Adipose tissue (tissue), 3 donors: ENCODE data around the gene ATG4B. TPM values are rescaled to one million over a fixed set of nuclear protein-coding genes. Genes with fewer than 3 reads are reported as not detected.
A peak's percentile ranks its signal among the peaks of the same experiment; 100 is the strongest.

Source experiments
- H3K27ac ChIP-seq: one replicate; pipeline ENCODE4 v1.5.1; 2013; ENCODE audit warnings: low read depth, low read length
- WGBS, 3 donors: extraction: QIAGEN DNeasy Blood & Tissue Kit; methylation state at CpG; one replicate each; pipeline ENCODE4 v1.1.7; 2013; 5-methylcytosine and 5-hydroxymethylcytosine counted together
- polyA plus RNA-seq, 3 donors: library from polyadenylated mRNA; stranded (reverse); fragments of 200-250 nt; gene quantifications; one replicate each; pipeline ENCODE4 v1.2.3, GENCODE V29; 2013
- donor health status: healthy with polysubstance abuse.
- donor health status: Bipolar disorder and iron deficiency.
- donor health status: healthy.

Gene ATG4B
- polyA plus RNA-seq, 3 donors: 29.5 to 48.2 (median 43.3) TPM

DNA sequence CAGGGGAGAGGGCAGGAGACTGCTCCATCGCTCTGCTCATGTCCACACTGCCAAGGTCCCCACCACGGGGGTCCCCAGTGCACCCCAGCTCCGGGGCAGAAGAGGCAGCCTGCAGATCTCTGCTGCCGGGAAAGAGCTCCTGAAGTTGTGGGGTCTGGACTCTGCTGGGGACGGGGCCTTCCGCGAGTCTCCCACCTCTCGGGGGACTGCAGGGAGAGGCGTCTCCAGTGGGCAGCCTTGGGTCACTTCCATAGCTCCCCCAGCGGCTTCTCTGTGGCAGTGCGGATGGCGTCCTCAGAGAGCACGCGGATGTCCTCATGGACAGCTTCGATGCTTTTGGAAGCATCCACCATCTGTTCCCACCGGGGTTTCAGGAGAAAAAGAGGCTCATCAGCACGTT, 38.4 kb downstream of the ATG4B start:
- 89 to 90% (median 90%) methylated on average over 17 of the region's 17 CpGs for WGBS, 3 donors

DNA sequence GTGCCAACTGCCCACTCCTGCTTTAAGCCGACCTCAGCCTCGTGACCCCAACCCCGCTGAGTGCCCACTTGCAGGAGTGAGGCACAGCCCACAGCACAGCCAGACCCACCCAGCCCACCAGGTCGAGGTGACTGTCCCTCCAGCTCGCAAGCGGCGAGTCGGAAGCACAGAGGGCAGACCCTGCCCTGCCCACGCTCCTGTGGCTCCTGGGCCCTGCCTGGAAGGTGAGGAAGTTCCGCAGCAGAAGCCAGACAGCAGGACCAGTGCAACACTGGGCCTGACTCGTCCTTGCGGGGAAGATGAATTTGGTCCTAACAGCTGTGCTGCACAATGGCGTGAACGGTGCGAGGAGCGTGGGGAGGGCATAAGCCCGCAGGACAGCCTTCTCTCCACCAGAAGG, 39.2 kb downstream of the ATG4B start:
- no peak overlapping the region for H3K27ac ChIP-seq
- WGBS, 3 donors: 92 to 93% (median 93%) methylated on average over 17 of the region's 17 CpGs

More for the DNA sequence above, 38.4 kb downstream of the ATG4B start:
- no peak overlapping the region for H3K27ac ChIP-seq

DNA sequence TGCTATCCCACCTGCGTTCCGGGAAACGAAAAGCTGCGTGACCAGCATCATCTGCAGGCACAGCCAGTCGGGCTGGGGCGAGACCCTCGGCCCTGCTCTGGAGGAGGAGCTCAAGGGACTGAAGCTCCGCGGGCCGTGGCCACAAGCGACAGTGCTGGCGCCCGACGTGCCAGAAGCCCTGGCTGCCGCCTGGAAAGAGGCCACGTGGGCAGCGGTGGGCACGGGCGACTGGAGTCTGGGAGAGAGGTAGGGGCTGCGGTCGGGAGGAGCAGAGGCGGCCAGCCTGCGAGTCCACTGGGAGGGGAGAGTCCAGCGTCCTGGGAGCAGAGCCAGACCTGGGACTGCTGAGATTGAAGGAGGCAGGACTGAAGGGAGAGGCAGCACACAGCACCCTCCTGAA, 39.9 kb downstream of the ATG4B start:
- 89 to 95% (median 94%) methylated on average over 24 of the region's 24 CpGs for WGBS, 3 donors
- H3K27ac ChIP-seq: no peak overlapping the region

DNA sequence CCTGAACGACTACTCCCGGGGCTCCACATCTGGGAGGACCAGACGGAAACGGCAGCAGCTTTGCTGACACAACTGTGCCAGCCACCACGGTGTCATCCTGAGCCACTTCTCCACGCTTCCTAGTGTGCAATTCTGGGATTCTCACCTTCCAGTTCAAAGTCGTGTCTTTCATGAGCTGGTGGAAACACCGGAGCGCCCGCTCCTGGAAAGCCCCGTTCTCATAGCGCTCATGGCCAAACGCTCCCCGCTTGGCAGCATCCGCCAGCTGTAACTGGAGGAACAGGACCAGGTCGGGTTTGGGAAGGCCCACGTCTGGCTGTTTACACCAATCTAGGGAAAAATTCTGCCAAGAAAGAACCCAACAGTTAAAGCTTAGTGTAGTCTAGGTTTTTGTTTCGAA, 40.8 kb downstream of the ATG4B start:
- H3K27ac ChIP-seq: no peak overlapping the region
- 93 to 94% (median 93%) methylated on average over 18 of the region's 18 CpGs for WGBS, 3 donors

DNA sequence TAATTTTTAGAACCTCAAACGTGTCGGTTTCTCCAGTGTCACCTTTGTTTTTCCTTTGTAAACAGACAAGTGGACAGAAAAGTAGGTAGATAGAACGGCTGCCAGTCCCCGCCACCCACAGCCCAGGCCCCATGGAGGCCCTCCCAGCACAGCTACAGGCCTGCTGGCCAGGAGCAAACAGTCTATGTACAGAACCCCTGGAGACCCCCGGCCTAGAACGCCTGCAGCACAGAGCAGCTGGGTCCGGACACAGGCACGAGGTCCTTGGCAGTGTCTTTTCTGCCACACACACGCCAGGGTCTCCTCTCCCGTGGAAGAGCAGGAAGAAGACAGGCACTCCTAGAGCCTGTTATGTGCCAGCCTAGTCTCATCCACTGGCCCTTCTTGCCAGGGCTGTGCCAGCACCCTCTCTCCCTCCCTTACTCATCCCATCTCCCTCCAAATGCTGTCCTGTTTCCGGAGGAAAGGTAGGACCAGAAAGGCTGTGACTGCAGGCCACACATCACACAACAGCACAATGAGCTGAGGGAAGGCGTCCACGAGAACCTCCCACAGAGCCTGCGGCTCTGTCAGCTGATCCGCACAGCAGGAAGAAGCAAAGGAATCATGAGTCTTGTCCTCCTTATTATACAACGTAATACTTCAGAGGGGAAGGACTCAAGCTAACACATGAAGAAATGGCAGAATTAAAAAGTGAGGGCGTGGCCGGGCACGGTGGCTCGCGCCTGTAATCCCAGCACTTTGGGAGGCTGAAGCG, 41.5 kb downstream of the ATG4B start:
- 87 to 93% (median 89%) methylated on average over 22 of the region's 22 CpGs for WGBS, 3 donors
- H3K27ac ChIP-seq: no peak overlapping the region

DNA sequence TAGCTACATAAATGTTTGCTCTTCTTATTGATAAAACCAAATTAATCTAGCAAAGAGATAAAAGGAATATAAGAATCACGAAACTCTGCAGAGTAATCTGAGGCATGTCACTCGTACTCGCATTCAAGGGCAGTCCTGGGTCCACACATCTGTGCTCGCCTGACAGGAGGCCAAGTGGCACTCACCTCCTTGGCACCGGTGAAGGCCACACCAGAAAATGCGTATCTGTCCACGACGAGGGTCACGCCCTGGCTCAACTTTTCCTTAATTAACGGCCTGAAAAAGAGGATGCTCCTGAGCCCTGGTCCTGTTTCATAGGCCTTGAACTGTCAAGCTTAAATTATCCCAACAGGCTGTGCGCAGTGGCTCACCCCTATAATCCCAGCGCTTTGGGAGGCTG, 42.6 kb downstream of the ATG4B start:
- H3K27ac ChIP-seq: no peak overlapping the region
- WGBS, 3 donors: 69 to 93% (median 93%) methylated on average over 12 of the region's 12 CpGs

DNA sequence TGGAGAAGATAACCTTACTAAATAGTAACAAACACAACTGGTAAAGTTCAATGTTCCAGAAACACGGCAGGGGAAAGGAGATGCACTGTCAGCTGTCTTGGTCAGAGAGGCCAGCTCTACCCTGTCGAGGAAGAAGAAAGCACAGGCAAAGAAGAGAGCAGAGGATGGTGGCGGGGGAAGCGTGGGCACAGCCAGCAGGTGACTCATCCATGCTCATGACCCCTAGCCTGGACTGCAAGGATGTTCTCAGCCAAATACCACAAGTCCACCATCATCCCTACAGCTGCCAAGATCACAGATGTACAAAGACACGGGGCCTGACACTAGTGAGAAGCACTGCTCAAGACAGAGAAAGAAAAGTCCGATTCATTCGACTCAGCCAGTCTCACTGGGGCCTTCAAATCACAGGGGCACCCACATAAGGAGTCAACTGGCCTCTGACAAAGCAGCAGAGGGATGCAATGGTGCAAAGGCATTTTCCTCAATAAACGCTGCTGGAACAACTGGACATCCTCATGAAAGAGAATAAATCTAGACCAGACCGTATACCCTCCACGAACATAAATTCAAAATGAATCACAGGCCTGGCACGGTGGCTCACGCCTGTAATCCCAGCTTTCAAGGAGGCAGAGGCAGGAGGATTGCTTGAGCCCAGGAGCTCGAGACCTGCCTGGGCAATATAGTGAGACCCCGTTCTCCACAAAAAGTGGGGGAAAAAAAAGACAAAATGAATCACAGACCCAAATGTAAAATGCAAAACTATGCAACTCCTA, 43.5 kb downstream of the ATG4B start:
- WGBS, 3 donors: 76 to 86% (median 79%) methylated on average over 14 of the region's 14 CpGs
- H3K27ac ChIP-seq: no peak overlapping the region

DNA sequence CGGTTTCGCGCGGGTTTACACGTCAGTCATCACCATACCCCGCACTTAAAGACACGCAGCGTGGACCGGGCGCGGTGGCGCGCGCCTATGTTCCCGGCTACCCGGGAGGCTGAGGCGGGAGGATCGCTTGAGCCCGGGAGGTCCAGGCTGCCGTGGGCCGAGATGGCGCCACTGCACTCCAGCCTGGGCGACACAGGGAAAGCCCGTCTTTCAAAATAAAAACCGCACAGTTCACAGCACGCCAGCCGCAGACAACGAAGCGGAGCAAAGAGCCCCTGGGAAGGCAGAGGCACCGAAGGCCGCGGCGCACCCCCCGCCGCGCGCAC, 48.8 kb downstream of the ATG4B start:
- WGBS, 3 donors: 0 to 1% (median 1%) methylated on average over 37 of the region's 37 CpGs
- no peak overlapping the region for H3K27ac ChIP-seq

DNA sequence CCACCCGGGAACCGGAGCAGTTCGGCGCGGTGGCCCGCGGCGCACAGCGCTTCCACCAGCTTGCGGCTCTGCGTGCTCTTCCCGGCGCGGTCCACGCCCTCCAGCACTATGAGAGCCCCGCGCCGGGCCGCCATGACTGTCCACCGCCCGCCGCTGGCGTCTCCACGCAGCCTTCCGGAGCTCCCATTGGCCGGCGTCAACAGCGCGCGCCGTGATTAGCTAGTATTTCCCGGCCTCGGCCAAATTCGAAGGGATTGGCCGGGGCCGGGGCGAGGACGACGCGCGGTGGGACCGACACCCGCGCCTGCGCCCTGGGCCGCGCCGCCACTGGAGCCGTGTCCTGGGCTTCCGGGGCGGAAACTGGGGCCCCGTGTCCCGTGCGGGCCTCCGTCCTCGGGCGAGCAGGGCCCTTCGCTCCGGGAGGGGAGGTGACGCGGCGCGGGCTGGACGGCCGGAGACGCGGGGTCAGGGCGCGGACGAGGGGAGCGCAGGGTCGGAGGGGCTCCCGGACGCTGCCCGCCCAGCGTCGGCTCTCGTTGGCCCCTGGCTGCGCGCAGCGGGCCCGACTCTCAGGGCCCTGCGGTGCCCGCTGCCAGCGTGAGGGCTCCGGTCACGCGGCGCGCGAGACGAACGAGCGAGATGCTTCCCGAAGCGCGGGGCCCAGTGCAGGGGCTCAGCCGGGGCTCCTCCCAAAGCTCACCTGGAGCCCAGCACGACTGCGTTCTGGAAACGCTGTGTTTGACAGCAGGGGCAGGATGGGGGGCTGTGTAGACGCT, 49.3 kb downstream of the ATG4B start, which contains the start of gene DTYMK:
DTYMK (minus strand) TSS at position 166 of the 776 bp plus-strand sequence; CDS start at position 134, 32 bp downstream.
- WGBS, 3 donors: 0 to 1% (median 1%) methylated on average over 81 to 102 of the region's 102 CpGs
- peak within 1 kb of the TSS; percentile 45 for H3K27ac ChIP-seq

DNA sequence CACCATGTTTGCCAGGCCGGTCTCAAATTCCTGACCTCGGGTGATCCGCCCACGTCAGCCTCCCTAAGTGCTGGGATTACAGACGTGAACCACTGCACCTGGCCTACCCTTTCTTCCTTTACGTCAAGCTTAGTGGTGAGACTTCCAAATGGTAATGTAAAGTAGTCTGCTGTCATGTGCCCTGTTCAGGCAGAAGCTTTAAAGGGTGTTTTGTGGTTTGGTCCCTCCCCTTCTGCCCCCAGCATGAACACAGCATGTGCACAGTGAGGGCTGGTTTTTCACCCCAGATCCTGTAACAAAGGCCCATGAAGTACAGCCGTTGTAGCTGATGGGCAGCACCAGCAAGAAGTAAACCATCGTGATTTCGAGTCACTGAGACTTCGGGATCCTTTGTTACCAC, 51.8 kb downstream of the ATG4B start:
- no peak overlapping the region for H3K27ac ChIP-seq
- WGBS, 3 donors: 67 to 90% (median 84%) methylated on average over 10 of the region's 10 CpGs

DNA sequence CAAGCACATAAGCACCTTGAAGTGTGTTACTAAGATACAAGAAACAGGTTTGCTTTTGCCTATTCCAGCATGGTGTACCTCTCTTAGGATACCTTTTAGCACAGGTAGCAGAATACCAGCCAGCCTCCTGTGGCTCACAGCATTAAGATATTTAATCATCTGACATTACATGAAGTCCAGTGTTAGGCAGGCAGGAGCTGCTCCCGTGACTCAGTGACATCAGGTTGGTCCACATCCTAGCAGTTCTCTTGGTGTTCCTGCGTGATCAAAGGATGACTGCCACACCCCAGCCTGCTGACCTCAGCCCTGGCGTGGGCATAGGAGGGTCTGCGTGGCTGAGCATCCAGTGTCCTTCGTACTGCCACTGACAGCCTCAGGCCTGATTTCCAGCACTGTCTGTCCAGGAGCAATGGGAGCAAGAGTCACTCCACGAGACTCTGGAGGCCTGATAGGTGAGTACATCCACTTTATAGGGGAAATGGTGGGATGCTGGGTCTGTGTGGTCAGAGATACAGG, 52.8 kb downstream of the ATG4B start:
- H3K27ac ChIP-seq: no peak overlapping the region
- WGBS, 3 donors: 79 to 88% (median 85%) methylated on average over 6 of the region's 6 CpGs

DNA sequence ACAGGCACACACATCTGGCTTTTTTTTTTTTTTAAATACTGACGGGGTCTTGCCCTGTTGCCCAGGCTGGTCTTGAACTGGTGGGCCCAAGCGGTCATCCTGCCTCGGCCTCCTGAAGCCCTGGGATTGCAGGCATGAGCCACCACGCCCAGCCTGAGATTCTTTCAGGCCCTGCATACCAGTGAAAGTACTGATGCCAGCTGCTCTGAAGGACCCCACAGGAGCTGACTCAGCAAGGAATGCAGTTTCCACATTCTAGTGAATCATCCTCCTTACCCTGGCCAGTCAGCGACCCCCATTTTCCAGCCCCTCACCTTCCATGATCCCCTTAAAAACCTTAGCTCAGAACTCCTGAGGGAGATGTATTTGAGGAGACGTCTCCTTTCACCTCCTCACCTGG, 55.0 kb downstream of the ATG4B start:
- no peak overlapping the region for H3K27ac ChIP-seq
- 87 to 92% (median 90%) methylated on average over 6 of the region's 6 CpGs for WGBS, 3 donors

DNA sequence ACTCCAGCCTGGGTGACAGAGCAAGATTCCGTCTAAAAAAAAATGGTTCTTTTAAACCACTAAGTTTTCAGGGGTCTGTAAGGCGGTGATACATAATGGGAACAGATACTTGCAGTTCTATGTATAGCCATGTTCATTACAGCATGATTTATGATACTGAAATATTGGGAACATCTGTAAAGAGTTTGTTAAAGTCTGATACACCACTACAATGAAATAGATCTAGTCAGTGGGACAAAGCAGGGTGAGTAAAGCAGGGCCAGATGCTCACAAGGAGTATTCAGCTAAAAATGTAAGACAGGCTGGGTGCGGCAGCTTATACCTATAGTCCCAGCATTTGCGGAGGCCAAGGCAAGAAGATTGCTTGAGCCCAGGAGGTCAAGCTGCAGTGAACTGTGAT, 58.2 kb downstream of the ATG4B start:
- WGBS, 3 donors: 95 to 97% (median 96%) methylated on average over 4 of the region's 4 CpGs
- H3K27ac ChIP-seq: no peak overlapping the region

DNA sequence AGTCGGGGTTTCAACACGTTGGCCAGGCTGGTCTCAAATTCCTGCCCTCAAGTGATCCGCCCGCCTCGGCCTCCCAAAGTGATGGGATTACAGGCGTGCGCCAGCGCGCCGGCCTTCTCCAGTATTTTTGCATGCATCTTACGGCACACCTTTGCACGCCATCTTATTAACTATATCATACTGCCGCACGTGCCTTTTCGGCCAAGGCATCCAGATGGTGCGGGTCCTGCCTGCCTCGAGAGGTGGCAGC, 63.6 kb downstream of the ATG4B start:
- H3K27ac ChIP-seq: peak overlapping the region; percentile 84
- 0 to 5% (median 2%) methylated on average over 15 to 17 of the region's 17 CpGs for WGBS, 3 donors

DNA sequence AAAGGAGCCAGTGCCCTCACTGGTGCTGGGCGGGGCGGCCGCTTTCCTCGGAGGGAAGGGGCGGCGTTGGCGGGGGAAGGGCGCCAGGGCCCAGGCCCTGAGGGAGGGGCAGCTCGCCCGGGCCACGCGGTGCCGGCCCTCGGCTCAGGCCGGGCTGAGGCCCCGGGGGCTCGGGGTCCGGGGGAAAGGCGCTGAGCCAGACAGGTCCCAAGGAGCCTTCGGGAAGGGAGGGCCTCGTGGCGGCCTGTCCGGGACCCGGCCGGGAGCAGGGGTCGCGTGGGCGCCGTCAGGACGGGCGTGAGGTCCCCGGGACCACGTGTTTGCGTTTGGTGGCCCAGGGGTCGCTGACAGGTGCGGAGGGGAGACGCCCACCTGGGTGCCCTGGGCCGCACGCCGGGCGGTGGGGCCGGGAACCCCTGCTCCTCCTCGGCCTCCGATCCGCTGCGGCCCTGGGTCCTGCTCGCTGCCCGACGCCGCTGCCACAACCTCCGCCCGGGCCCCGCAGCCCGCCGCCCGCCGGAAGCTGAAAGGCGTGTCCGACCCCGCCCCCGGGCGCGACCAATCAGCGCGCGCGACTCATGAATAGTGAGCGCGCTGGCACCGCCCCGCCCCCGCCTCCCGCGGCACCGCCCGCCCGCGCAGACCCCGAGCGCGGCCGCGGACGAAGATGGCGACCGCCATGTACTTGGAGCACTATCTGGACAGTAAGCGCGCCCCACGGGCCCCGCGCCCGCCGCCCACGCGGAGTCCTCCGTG, 64.1 kb downstream of the ATG4B start, which contains the start of gene ING5:
ING5 (plus strand) TSS at position 641 of the 756 bp plus-strand sequence; CDS start at position 668, 27 bp downstream.
- H3K27ac ChIP-seq: peak within 1 kb of the TSS; percentile 94
- 0 to 1% (median 1%) methylated on average over 64 to 96 of the region's 96 CpGs for WGBS, 3 donors

DNA sequence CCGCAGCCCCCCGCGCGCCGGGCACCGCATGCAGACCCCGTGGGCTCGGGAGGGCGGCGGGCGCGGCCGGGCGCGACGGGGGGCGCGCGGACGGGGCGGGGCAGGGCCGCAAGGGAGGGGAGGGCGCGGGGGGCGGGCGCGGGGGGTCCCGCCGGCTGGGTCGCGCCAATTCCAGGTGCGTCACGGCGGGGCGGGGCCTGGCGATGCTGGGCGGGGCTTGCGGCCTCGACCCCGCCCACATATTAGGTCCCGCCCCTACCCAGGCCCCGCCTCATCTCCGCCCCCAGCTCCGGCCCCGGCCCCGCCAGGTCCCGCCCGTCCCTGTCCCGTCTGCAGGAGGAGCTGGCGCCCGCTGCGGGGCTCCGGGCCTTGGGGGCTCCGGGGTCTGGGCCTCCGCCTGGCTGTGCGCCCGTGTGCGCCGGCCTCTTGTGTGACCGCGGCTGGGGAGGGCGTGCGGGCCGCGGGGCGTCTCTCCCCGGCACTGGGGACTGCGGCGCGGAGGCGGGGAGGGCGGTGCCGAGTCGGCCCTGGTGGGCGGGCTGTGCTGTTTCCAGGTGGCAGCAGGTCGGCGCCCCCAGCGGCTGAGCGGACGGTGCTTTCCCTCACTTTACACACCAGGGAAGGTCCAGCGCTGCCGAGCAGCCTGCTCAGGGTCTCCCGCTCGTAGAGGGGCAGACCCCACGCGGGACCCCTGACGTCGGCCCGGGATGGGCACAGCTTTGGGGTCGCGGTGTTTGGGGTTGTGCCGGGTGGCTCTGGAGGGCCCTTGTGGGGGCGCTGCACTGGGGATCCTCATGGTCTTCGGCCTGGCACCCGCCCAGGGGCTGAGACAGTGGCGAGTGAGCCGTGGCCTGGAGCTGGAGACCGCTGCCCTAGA, 64.9 kb downstream of the ATG4B start:
- H3K27ac ChIP-seq: peak overlapping the region; percentile 94
- WGBS, 3 donors: 1% methylated on average over 60 to 94 of the region's 98 CpGs

DNA sequence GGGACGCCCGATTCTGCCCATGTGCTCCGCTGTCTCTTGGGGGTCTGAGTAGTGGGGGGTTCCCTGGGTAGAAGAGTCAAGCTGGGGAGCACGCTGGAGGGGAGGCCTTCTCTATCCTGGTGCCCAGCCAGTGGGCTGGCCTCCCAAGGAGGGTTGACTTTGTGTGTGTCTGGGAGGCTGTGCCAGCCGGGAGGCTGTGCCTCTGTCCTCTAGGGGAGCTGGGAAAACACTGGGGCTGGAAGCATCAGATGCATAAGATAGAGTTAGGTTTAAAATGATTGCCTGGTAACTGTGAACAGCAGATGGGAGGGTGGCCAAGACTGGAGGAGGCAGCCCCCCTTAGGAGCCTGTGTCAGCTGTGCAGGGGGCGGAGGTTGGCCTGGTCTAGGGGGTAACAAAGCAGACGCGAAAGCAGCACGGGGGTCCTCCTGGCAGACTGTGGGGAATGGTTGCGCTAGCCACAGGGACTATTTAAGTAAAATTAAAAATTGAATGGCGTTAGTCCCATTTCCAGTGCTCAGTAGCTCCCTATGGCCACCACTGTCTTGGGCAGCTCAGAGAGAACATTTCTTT, 65.6 kb downstream of the ATG4B start:
- WGBS, 3 donors: 42 to 47% (median 44%) methylated on average over 10 to 11 of the region's 11 CpGs
- no peak overlapping the region for H3K27ac ChIP-seq
